ENCODE data around the gene PNMA8C.

The PNMA8C gene

GRCh38 chr19:46470376-46470775 lies 41.6 kb upstream of the PNMA8C start:
- no peak for DNase-seq (ENCODE audit: low read depth)
- TF ChIP-seq, protein P1, sequence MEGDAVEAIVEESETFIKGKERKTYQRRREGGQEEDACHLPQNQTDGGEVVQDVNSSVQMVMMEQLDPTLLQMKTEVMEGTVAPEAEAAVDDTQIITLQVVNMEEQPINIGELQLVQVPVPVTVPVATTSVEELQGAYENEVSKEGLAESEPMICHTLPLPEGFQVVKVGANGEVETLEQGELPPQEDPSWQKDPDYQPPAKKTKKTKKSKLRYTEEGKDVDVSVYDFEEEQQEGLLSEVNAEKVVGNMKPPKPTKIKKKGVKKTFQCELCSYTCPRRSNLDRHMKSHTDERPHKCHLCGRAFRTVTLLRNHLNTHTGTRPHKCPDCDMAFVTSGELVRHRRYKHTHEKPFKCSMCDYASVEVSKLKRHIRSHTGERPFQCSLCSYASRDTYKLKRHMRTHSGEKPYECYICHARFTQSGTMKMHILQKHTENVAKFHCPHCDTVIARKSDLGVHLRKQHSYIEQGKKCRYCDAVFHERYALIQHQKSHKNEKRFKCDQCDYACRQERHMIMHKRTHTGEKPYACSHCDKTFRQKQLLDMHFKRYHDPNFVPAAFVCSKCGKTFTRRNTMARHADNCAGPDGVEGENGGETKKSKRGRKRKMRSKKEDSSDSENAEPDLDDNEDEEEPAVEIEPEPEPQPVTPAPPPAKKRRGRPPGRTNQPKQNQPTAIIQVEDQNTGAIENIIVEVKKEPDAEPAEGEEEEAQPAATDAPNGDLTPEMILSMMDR (conservative IDR thresholded peaks at IDR 0.05; ENCODE audit: control insufficient read depth, insufficient read depth, low read depth, low read length) = no peak
- no peak overlapping the region for H3K4me3 ChIP-seq (ENCODE audit: control insufficient read depth, low read depth, low read length)

DNA sequence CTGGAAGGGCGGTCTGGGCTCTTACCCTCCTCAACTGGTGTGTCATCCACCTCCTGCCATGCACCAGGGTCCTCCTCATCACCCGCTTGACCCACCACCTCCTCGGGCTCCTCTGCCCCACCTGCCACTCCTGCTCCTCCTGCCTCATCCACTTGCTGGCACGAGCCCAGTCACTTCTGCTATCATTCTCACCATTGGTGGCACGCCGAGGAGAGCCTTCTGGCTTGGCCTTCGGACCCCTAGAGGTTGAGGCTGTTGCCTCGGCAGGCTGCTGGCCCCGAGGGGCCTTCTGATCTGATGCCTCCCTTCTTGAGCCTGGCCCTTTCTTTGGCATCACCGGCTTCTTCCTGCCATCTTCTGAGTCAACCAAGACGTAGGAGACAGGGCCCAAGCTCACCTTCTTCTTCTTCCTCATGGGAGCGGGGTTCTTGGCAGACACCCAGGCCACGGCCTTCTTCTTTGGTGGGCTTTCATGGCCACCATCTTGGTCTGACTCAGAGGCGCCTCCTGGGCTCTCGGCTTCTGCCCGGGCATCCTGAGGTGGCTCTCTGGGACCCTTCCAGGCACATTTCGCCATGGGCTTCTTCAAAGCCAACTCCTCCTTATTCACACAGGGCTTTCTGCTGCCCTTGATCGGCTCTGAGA lies 40.9 kb upstream of the PNMA8C start:
- TF ChIP-seq, protein P1 (conservative IDR thresholded peaks at IDR 0.05; ENCODE audit: control insufficient read depth, insufficient read depth, low read depth, low read length) = no peak
- DNase-seq (ENCODE audit: low read depth) = no peak
- H3K4me3 ChIP-seq (ENCODE audit: control insufficient read depth, low read depth, low read length) = no peak overlapping the region

DNA sequence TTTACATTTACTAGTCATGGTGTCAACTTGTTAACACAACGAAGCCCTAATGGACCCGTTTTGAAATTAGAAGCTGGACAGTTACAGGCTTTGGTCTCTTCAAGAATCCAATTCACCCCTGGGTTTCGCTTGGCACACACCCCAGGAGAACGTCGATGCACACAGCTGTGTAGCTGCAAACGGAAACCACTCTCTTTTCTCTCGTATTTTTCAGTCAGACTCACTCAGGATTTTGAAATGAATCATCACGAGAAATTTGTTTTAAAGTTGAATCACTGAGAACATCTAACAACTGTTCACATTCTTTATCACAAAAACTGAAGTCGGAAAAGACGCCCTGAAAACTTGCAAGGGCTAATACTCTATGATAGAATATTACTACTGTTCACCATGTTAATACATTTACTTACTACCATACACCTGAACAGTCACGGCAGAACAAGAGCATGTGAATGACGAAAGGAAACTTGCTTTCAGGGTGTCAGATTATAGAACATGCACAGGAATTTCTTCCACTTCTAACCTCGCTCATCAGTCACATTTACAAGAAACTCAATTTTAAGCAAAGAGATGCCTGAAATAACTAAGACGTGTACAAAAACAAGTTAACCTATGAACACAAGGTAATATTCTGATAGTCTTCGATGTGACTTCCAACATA lies 37.9 kb upstream of the PNMA8C start:
- no peak overlapping the region for H3K4me3 ChIP-seq (ENCODE audit: control insufficient read depth, low read depth, low read length)
- DNase-seq (ENCODE audit: low read depth) = peak; percentile 92
- TF ChIP-seq, protein P1 (conservative IDR thresholded peaks at IDR 0.05; ENCODE audit: control insufficient read depth, insufficient read depth, low read depth, low read length) = no peak

GRCh38 chr19:46463516-46463915 lies 34.8 kb upstream of the PNMA8C start:
- H3K4me3 ChIP-seq (ENCODE audit: control insufficient read depth, low read depth, low read length) = no peak overlapping the region
- DNase-seq (ENCODE audit: low read depth) = no peak
- TF ChIP-seq, protein P1 (conservative IDR thresholded peaks at IDR 0.05; ENCODE audit: control insufficient read depth, insufficient read depth, low read depth, low read length) = no peak

DNA sequence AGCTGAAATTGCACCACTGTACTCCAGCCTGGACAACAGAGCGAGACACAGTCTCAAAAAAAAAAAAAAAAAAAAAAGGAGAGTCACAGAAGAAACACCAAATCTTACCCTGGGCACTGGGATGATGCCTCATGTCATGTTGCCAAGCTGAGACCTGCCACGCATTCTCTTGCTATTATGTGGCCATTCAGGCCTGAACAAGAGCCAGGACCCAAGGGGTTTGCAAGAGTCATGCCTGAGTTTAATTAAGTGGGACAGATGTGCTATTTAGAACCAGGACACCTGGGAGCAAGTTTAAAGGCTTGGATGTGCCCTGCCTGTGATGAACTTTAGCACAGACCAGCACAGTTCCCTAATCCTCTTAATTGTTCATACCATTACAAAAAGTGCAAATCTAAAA lies 32.8 kb upstream of the PNMA8C start:
- DNase-seq (ENCODE audit: low read depth) = peak; percentile 36
- TF ChIP-seq, protein P1 (conservative IDR thresholded peaks at IDR 0.05; ENCODE audit: control insufficient read depth, insufficient read depth, low read depth, low read length) = no peak
- H3K4me3 ChIP-seq (ENCODE audit: control insufficient read depth, low read depth, low read length) = no peak overlapping the region

- DNase-seq (ENCODE audit: low read depth) = no peak
- no peak overlapping the region for H3K4me3 ChIP-seq (ENCODE audit: control insufficient read depth, low read depth, low read length)
- TF ChIP-seq, protein P1 (conservative IDR thresholded peaks at IDR 0.05; ENCODE audit: control insufficient read depth, insufficient read depth, low read depth, low read length) = no peak
Observed at GRCh38 chr19:46460981-46461380, 32.2 kb upstream of the PNMA8C start.
